Ishikawa (cell line): ENCODE results near the gene LPP.

Experiments
- TAF1 ChIP-seq: IDR thresholded peaks from 2 replicates; pipeline ENCODE4 v1.6.1; 2012; ENCODE audit warnings: low read depth, mild to moderate bottlenecking
- TF ChIP-seq, protein P1 (sequence below): IDR thresholded peaks from 2 replicates; pipeline ENCODE4 v1.6.1; 2012; ENCODE audit warnings: low read depth, mild to moderate bottlenecking

DNA sequence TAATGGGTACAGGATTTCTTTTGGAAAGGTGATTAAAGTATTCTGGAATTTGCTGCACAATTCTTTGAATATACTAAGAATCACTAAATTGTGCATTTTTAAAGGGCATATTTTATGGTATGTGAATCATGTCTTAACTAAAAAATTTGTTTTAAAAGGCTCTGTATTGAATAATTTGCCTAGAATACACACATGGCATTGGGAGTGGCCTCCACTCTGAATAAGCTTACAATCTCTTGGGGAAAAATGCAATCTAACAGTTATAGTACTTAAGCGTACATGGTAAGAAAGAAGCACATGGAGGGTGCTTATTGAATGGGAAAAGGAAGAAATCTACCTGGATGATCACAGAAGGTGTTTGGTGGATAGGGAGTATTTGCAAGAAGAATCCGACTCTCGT is 385.1 kb downstream of the LPP start:
- TF ChIP-seq, protein P1, sequence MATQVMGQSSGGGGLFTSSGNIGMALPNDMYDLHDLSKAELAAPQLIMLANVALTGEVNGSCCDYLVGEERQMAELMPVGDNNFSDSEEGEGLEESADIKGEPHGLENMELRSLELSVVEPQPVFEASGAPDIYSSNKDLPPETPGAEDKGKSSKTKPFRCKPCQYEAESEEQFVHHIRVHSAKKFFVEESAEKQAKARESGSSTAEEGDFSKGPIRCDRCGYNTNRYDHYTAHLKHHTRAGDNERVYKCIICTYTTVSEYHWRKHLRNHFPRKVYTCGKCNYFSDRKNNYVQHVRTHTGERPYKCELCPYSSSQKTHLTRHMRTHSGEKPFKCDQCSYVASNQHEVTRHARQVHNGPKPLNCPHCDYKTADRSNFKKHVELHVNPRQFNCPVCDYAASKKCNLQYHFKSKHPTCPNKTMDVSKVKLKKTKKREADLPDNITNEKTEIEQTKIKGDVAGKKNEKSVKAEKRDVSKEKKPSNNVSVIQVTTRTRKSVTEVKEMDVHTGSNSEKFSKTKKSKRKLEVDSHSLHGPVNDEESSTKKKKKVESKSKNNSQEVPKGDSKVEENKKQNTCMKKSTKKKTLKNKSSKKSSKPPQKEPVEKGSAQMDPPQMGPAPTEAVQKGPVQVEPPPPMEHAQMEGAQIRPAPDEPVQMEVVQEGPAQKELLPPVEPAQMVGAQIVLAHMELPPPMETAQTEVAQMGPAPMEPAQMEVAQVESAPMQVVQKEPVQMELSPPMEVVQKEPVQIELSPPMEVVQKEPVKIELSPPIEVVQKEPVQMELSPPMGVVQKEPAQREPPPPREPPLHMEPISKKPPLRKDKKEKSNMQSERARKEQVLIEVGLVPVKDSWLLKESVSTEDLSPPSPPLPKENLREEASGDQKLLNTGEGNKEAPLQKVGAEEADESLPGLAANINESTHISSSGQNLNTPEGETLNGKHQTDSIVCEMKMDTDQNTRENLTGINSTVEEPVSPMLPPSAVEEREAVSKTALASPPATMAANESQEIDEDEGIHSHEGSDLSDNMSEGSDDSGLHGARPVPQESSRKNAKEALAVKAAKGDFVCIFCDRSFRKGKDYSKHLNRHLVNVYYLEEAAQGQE, result no peak
- TF ChIP-seq TAF1, result no peak
